BE2C (cell line): ENCODE results near the gene ZNF618.
A peak's percentile ranks its signal among the peaks of the same experiment; 100 is the strongest.

Experiments used
- DNase-seq: peaks from one replicate; pipeline ENCODE4 v3.0.0-alpha.2; 2020
- H3K27me3 ChIP-seq: fragments of 250-450 bp; sonication (Bioruptor Pico); 2 replicates; pipeline ENCODE4 v1.5.1; 2020; ENCODE audit warnings: mild to moderate bottlenecking
- H3K36me3 ChIP-seq: fragments of 250-450 bp; sonication (Bioruptor Pico); 2 replicates; pipeline ENCODE4 v1.5.1; 2020; ENCODE audit warnings: mild to moderate bottlenecking
- H3K4me1 ChIP-seq: fragments of 250-450 bp; sonication (Bioruptor Pico); 2 replicates; pipeline ENCODE4 v1.5.1; 2020
- H3K4me3 ChIP-seq: 2 replicates; pipeline ENCODE4 v1.5.1; 2011; ENCODE audit warnings: low read depth, low read length
- H3K9me3 ChIP-seq: fragments of 250-450 bp; sonication (Bioruptor Pico); 2 replicates; pipeline ENCODE4 v1.5.1; 2020
- TF ChIP-seq, protein P1 (sequence below): IDR thresholded peaks from 2 replicates; pipeline ENCODE4 v1.5.1; 2012; ENCODE audit warnings: mild to moderate bottlenecking, low read depth, low read length

The ZNF618 gene

DNA sequence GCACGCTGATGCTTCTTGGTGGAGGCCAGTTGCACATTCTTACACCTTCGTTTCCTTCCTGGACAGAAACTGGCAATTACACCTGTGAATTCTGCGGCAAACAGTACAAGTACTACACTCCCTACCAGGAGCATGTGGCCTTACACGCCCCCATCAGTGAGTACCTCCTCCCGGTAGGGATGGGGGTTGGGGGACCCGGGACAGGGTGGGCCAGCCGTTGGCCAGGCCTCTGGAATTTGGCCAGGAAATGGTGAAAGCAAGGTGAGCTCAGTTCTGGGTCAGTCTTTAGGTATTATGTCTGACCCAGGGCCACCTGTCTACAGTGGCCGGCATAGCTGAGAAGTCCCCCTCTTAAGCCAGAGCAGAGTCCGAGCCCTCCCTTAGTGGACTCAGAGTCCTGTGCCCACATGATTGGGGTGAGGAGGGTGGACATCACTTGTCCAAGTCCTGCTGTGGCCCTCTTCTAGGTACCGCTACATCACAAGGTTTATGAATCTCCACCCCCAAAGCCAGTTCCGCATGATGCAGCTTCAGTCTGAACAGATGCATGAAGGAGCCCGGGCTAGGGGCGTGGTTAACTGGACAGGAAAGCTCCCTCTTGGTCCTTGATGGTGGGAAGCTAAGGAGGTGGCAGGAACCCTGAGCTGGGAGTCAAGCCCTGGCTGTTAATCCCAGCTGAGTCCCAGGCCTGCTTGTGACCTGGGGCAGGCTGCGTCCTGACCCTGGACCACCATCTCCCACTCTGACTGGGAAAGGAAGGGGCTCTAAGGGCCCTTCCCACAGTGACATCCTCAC is 140.7 kb downstream of the ZNF618 start:
- Histone ChIP-seq H3K36me3 (peaks cover 43% of the 10 kb centered on the region), H3K4me1 (0 out of 2 replicates have a peak, but pooled peaks cover 2% of the 10 kb centered on the region), H3K4me3 (no peak overlapping the region), H3K9me3 (no peaks in the 10 kb centered on the region), H3K27me3 (no peaks in the 10 kb centered on the region)
- peak; percentile 1 for DNase-seq
- TF ChIP-seq, protein P1, sequence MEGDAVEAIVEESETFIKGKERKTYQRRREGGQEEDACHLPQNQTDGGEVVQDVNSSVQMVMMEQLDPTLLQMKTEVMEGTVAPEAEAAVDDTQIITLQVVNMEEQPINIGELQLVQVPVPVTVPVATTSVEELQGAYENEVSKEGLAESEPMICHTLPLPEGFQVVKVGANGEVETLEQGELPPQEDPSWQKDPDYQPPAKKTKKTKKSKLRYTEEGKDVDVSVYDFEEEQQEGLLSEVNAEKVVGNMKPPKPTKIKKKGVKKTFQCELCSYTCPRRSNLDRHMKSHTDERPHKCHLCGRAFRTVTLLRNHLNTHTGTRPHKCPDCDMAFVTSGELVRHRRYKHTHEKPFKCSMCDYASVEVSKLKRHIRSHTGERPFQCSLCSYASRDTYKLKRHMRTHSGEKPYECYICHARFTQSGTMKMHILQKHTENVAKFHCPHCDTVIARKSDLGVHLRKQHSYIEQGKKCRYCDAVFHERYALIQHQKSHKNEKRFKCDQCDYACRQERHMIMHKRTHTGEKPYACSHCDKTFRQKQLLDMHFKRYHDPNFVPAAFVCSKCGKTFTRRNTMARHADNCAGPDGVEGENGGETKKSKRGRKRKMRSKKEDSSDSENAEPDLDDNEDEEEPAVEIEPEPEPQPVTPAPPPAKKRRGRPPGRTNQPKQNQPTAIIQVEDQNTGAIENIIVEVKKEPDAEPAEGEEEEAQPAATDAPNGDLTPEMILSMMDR = no peak

DNA sequence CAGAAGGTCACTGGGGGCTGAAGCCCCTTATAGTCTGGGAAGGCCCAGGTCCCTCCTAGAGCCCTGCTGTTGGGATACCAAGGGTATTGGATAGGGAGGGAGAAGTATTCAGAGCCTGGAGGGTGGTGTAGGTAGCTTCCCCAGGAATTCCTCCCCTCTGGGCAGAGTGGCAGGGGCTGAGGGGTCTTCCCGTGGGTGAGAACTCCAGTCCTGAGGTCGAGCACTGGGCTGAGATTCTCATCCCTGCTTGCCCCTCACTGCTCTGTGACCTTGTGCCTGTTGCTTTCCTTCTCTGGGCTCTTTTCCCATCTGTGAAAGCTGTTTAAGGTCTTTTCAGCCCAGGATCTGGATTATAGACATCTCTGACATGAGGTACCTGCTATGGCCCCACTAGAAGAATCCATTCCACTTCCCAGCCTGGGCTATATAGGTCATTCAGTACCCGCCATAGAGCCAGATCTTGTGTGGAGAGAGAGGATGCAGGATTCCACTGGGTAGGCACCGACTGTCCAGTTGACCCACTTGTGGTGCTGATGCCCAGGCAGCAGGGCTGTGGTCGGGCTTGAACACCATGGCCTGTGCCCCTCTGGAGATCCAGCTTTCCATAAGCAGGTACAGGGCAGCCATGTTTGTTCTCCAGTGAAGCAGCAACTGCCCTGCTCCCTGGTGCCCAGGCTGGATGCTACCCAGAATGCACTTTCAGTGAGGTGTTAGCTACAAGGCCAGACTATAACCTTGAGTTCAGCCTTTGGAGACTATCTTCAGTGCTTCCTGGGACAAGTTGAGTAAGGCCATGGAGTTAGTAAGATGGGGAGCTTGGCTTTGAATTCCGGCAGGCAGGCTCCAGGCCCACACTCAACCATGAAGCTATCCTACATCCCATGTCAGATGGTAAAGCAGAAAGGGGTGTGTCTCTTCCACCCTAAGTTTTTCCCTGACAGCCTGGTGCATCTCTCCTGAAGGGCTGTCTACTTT is 141.9 kb downstream of the ZNF618 start:
- H3K36me3 ChIP-seq = peaks cover 41% of the 10 kb centered on the region

DNA sequence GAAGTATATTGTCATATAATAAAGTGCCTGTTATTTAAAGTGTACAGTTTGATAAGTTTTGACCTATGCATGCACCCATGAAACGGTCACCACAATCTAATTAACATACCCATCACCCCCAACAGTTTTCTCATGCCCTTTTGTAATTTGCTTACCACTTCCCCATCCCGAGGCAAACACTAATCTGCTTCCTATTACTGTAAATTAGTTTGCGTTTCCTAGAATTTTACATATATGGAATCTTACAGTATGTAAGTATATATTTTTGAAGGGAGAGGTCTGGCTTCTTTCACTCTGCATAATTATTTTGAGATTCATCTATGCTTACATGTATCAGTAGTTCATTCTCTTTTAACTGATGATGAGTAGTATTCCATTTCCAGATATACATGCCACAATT is 145.5 kb downstream of the ZNF618 start:
- Histone ChIP-seq H3K4me1 (no peaks in the 10 kb centered on the region), H3K36me3 (peaks cover 41% of the 10 kb centered on the region), H3K27me3 (no peaks in the 10 kb centered on the region), H3K9me3 (no peaks in the 10 kb centered on the region), H3K4me3 (no peak overlapping the region)
- TF ChIP-seq, protein P1 = no peak
- no peak for DNase-seq

More for the DNA sequence above, 141.9 kb downstream of the ZNF618 start:
- no peaks in the 10 kb centered on the region for H3K27me3 ChIP-seq
- no peaks in the 10 kb centered on the region for H3K9me3 ChIP-seq
- TF ChIP-seq, protein P1 = no peak
- no peak for DNase-seq
- no peaks in the 10 kb centered on the region for H3K4me1 ChIP-seq
- H3K4me3 ChIP-seq = no peak overlapping the region

DNA sequence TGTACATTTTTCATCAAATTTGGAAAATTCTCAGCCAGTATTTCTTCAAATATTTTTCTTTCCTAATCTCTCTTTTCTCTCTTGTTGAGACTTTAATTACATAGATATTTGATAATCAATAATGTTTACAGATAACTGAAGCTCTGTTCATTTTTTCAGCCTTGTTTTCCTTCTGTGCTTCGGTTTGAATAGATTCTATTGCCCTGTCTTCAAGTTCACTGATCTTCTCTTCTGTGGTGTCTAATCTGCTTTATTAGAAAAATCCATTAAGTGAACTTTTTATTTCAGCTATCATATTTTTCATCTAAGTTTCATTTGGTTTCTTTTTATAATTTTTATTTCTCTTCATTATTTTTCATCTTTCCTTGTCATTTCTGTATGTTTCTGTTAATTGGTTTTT is 147.9 kb downstream of the ZNF618 start:
- peaks cover 26% of the 10 kb centered on the region for H3K36me3 ChIP-seq

DNA sequence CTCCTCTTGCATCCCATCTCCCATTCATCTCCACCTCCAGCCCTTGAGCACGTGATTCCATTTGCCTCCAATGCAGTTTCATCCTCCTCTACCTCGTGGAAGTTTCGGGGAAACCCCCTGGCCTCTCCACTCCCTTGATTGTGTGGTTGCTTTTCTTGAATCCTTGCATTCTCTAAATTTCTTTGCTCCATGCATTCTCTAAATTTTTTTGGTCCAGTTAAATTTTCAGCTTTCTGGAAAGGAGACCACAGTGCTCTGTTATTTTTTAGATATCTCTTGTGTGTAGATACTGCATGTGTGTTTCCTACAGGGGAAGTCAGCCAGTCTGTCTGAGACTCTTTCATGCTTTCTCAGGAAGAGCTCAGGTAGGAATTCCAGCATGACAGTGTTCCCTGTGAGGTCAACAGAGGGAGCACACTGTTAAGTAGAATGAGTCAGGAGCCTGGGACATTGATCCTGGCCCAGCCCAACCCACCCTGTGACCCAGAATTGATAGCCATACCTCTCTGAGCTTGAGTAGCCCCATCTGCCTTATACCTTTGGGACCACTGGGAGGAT is 149.2 kb downstream of the ZNF618 start:
- TF ChIP-seq, protein P1 = no peak
- no peaks in the 10 kb centered on the region for H3K27me3 ChIP-seq
- no peak for DNase-seq
- no peaks in the 10 kb centered on the region for H3K9me3 ChIP-seq
- H3K4me3 ChIP-seq = no peak overlapping the region
- H3K4me1 ChIP-seq = no peaks in the 10 kb centered on the region
- H3K36me3 ChIP-seq = peaks cover 14% of the 10 kb centered on the region

More for the DNA sequence above, 147.9 kb downstream of the ZNF618 start:
- H3K4me1 ChIP-seq = no peaks in the 10 kb centered on the region
- DNase-seq = no peak
- no peak overlapping the region for H3K4me3 ChIP-seq
- TF ChIP-seq, protein P1 = no peak
- H3K27me3 ChIP-seq = no peaks in the 10 kb centered on the region
- no peaks in the 10 kb centered on the region for H3K9me3 ChIP-seq
